CMK (cell line): Measurements from ENCODE around the gene HBZ.
"Not testable (repeated sequence)": the region's sequence is repeated elsewhere in the genome, so short reads cannot be mapped to it uniquely, and the experiment has no call there.

Source experiments
- DNase-seq: peaks from one replicate; pipeline ENCODE4 v3.0.0-alpha.2; 2010; ENCODE audit warnings: low read depth

The HBZ gene

GRCh38 chr16:164827-165538 is 12.5 kb downstream of the HBZ start:
- DNase-seq, result no peak

- DNase-seq, result no peak
Measured at GRCh38 chr16:165539-166374, 13.3 kb downstream of the HBZ start, which contains the start of gene HBM. HBM (plus strand) TSS chr16:165978; CDS start chr16:165998, 20 bp downstream.

- no peak for DNase-seq
Measured at GRCh38 chr16:166375-167121, 14.1 kb downstream of the HBZ start.

- no peak for DNase-seq
Measured at GRCh38 chr16:167122-167690, 14.8 kb downstream of the HBZ start.

- DNase-seq, result no peak
Measured at GRCh38 chr16:168424-168823, 16.0 kb downstream of the HBZ start.

GRCh38 chr16:169014-169413 is 16.6 kb downstream of the HBZ start:
- DNase-seq, result no peak

- DNase-seq, result not testable (repeated sequence)
Measured at GRCh38 chr16:170088-170507, 17.7 kb downstream of the HBZ start.

GRCh38 chr16:170788-171187 is 18.3 kb downstream of the HBZ start:
- no peak for DNase-seq

- DNase-seq, result not testable (repeated sequence)
Measured at GRCh38 chr16:172374-172941, 20.0 kb downstream of the HBZ start, which contains the start of gene HBA2. HBA2 (plus strand) TSS chr16:172876; CDS start chr16:172913, 37 bp downstream.

- not testable (repeated sequence) for DNase-seq
Measured at GRCh38 chr16:173211-173854, 20.9 kb downstream of the HBZ start.

- DNase-seq, result not testable (repeated sequence)
Measured at GRCh38 chr16:173928-174769, 21.7 kb downstream of the HBZ start.

GRCh38 chr16:175011-175949 is 22.8 kb downstream of the HBZ start:
- no peak for DNase-seq

GRCh38 chr16:176006-176405 is 23.6 kb downstream of the HBZ start:
- DNase-seq, result not testable (repeated sequence)

- DNase-seq, result not testable (repeated sequence)
Measured at GRCh38 chr16:176477-177382, 24.3 kb downstream of the HBZ start, which contains the start of gene HBA1. HBA1 (plus strand) TSS chr16:176680; CDS start chr16:176717, 37 bp downstream.

- no peak for DNase-seq
Measured at GRCh38 chr16:177394-177822, 25.0 kb downstream of the HBZ start.

GRCh38 chr16:177981-178667 is 25.7 kb downstream of the HBZ start:
- DNase-seq, result no peak

- no peak for DNase-seq
Measured at GRCh38 chr16:178668-179015, 26.2 kb downstream of the HBZ start.
